ENCODE measurements around the gene DDR1. TPM values are rescaled to one million over a fixed set of nuclear protein-coding genes. Genes with fewer than 3 reads are reported as not detected.

Gene DDR1
- total RNA-seq: 1 to 10 TPM; 3.2 to 9.9 (median 5.0) TPM
- long read RNA-seq: 0 reads

DNA sequence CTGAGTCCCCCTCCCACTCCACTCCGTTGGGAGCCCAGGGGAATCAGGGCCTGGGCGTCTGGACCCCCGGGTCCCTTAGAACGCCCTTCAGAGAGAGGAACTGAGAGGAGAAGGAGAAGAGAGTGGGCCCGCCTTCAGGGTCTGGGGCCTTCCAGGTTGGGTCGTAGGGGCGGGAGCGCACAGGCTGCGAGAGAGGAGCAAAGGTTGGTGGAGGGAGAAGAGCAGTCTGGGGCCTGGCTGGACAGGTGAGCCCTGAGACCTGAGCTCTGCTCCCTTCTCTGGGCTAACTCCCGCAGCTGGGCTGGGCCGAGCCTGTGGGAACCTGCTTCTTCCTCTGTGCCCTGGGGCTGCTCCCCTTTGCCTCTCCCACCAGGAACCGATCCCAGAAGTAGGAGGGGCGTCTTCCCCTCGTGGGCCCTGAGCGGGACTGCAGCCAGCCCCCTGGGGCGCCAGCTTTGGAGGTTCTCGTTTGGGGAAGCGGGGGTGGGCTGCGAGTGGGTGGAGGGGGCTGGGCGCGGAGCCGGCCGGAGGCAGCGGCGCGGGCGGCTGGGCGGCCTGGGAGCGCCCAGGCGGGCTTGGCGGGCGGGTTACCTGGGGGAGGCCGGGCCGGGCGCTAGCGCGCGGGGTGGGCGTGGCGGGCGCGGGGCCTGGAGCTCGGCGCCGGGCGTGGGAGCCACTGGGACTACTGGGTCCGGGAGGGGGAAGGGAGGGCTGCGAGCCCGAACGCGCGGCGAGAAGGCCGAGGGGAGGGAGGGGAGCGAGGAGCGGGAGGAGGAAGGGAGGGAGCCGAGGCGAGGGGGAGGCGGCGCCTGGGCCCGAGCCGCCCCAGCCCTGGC lies at the start of gene DDR1:
DDR1 (plus strand) TSS at position 835 of the 836 bp plus-strand sequence. CDS start 4,211 bp downstream, outside the sequence.
- 11% methylated on average over 21 of the region's 62 CpGs for WGBS (ENCODE audit: insufficient coverage, low coverage, low lambda C conversion rate, missing lambda C conversion rate)

DNA sequence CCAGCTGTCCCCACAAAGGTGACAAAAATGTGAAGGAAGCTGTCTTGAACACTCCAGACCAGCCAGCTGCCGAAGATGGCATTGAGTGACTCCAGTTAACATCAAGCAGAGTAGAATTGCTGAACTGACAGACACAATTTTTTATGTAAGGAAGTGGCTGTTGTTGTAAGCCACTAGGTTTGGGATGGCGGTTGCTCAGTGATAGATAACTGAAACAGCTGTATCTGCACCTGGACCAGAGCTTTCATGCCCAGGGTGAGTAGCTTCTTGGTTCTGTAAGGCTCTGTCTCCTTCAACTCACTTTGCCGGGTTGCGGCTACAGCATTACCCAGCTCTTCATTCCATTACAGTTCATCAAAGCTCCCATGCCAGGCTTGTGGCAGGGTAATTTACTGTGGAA lies 49.7 kb upstream of the DDR1 start:
- no peaks in the 10 kb centered on the region for H3K36me3 ChIP-seq
- 66% methylated on average over 4 of the region's 4 CpGs for WGBS (ENCODE audit: insufficient coverage, low coverage, low lambda C conversion rate, missing lambda C conversion rate)
- ATAC-seq (no peak), DNase-seq (no peak)
- H3K9me3 ChIP-seq: no peaks in the 10 kb centered on the region
- H3K27me3 ChIP-seq: no peaks in the 10 kb centered on the region
- H3K4me1 ChIP-seq: no peaks in the 10 kb centered on the region
- H3K4me3 ChIP-seq: no peak overlapping the region
- no peak for TF ChIP-seq POLR2A (IDR thresholded peaks at IDR 0.05)
- TF ChIP-seq CTCF (IDR thresholded peaks at IDR 0.05): no peak
- intact Hi-C loops (cut with DNase I): loop anchor here in 1 of 2 donors (5.0 to 10.0 kb wide), 2 partner anchors 43 to 230 kb away; no protein-coding TSS in a partner anchor
- H3K27ac ChIP-seq: no peak overlapping the region

More for the DNA sequence above, at the start of gene DDR1:
- DNase-seq (peak; percentile 57 to 72 (median 68)), ATAC-seq (peak; percentile 64 to 77 (median 70))
- Histone ChIP-seq H3K27ac (peak within 1 kb of the TSS in 1 of 3 donors; percentile 0), H3K9me3 (no peaks in the 10 kb centered on the region), H3K4me3 (peak within 1 kb of the TSS; percentile 55 to 68 (median 61)), H3K36me3 (no peaks in the 10 kb centered on the region), H3K4me1 (no peaks in the 10 kb centered on the region), H3K27me3 (no peaks in the 10 kb centered on the region)
- intact Hi-C loops (cut with DNase I): loop anchor here in 1 of 2 donors (10.0 kb wide), 1 partner anchor 59 kb away; no protein-coding TSS in a partner anchor
- TF ChIP-seq CTCF (IDR thresholded peaks at IDR 0.05): no peak
- TF ChIP-seq POLR2A (IDR thresholded peaks at IDR 0.05): no peak

DNA sequence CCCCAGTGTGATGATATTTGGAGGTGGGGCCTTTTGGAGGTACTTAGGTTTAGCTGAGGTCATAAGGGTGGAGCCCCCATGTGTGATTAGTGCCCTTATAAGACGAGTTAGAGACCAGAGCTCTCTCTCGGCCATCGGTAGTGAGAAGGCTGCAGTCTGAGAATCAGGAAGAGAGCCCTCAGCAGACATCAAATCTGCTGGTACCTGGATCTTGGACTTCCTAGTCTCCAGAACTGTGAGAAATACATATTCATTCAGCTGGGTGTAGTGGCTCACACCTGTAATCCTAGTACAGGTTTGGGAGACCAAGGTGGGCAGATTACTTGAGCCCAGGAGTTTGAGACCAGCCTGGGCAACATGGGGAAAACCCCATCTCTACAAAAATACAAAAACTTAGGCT lies 48.7 kb upstream of the DDR1 start:
- intact Hi-C loops (cut with DNase I): loop anchor here in 1 of 2 donors (10.0 kb wide), 1 partner anchor 229 kb away; no protein-coding TSS in a partner anchor
- no peak overlapping the region for H3K4me3 ChIP-seq

GRCh38 chr6:30836431-30836866 lies 47.9 kb upstream of the DDR1 start:
- DNase-seq (no peak), ATAC-seq (no peak)
- intact Hi-C loops (cut with DNase I): loop anchor here in 1 of 2 donors (10.0 kb wide), 1 partner anchor 228 kb away; no protein-coding TSS in a partner anchor
- Histone ChIP-seq H3K4me3 (no peak overlapping the region), H3K9me3 (no peaks in the 10 kb centered on the region), H3K36me3 (no peaks in the 10 kb centered on the region), H3K27me3 (no peaks in the 10 kb centered on the region), H3K27ac (no peak overlapping the region), H3K4me1 (no peaks in the 10 kb centered on the region)
- WGBS (ENCODE audit: insufficient coverage, low coverage, low lambda C conversion rate, missing lambda C conversion rate): 20% methylated on average over 1 of the region's 1 CpG
- TF ChIP-seq CTCF (IDR thresholded peaks at IDR 0.05): no peak
- no peak for TF ChIP-seq POLR2A (IDR thresholded peaks at IDR 0.05)

More for the DNA sequence above, 48.7 kb upstream of the DDR1 start:
- Histone ChIP-seq H3K4me1 (no peaks in the 10 kb centered on the region), H3K27me3 (no peaks in the 10 kb centered on the region), H3K36me3 (no peaks in the 10 kb centered on the region), H3K9me3 (no peaks in the 10 kb centered on the region), H3K27ac (no peak overlapping the region)
- no peak for DNase-seq
- TF ChIP-seq CTCF (IDR thresholded peaks at IDR 0.05): no peak
- no peak for TF ChIP-seq POLR2A (IDR thresholded peaks at IDR 0.05)
- WGBS (ENCODE audit: insufficient coverage, low coverage, low lambda C conversion rate, missing lambda C conversion rate): 20% methylated on average over 1 of the region's 3 CpGs
- no peak for ATAC-seq
